ENCODE measurements around the gene VWF. TPM values are rescaled to one million over a fixed set of nuclear protein-coding genes. Genes with fewer than 3 reads are reported as not detected.

The VWF gene
- polyA plus RNA-seq, 1 donor (not counting 4 experiments of a cell fraction or from before 2014, with no cell fraction given) = 0.01 TPM

- dilution Hi-C loops (cut with MboI; ENCODE audit: extremely low pct_ligation_motif_present, low sequenced_read_pairs) = no loop called here
- DNase-seq (ENCODE audit: low read depth, low spot score) = no peak
- H3K79me2 ChIP-seq (ENCODE audit: control insufficient read depth, insufficient read depth, low read length) = no peaks in the 10 kb centered on the region
- H3K9me1 ChIP-seq (ENCODE audit: control insufficient read depth, extremely low read depth, insufficient read depth, low read length) = no peaks in the 10 kb centered on the region
- H3K9me3 ChIP-seq (ENCODE audit: control insufficient read depth, low read depth, low read length) = no peaks in the 10 kb centered on the region
- no peak for FAIRE-seq
- H3K27ac ChIP-seq (ENCODE audit: control insufficient read depth, insufficient read depth, low read length) = no peak overlapping the region
- H3K4me1 ChIP-seq (ENCODE audit: control insufficient read depth, extremely low read depth, insufficient read depth, low read length) = no peaks in the 10 kb centered on the region
- no peaks in the 10 kb centered on the region for H3K36me3 ChIP-seq (ENCODE audit: control insufficient read depth in 2 of 2, extremely low read depth in 1 of 2, insufficient read depth in 2 of 2, low read length in 2 of 2)
- no peak overlapping the region for H3K9ac ChIP-seq (ENCODE audit: control insufficient read depth, extremely low read depth, insufficient read depth, low read length)
- H2AFZ ChIP-seq (ENCODE audit: control insufficient read depth, low read length) = no peak overlapping the region
- H4K20me1 ChIP-seq (ENCODE audit: control insufficient read depth, extremely low read depth, insufficient read depth, low read length) = no peaks in the 10 kb centered on the region
- no peaks in the 10 kb centered on the region for H3K27me3 ChIP-seq (ENCODE audit: control insufficient read depth, extremely low read depth, insufficient read depth, low read length)
- TF ChIP-seq CTCF (optimal IDR thresholded peaks at IDR 0.05 in 1 of 3, IDR thresholded peaks at IDR 0.05 in 1 of 3, conservative IDR thresholded peaks at IDR 0.05 in 1 of 3; ENCODE audit: extremely low read depth in 1 of 3, insufficient read depth in 2 of 3, low read length in 3 of 3) (no peak), EZH2 (IDR thresholded peaks at IDR 0.05; ENCODE audit: low read length) (no peak)
- H3K4me3 ChIP-seq (ENCODE audit: control insufficient read depth in 2 of 3, extremely low read depth in 1 of 3, insufficient read depth in 2 of 3, low read depth in 1 of 3, low read length in 3 of 3) = no peak overlapping the region
- no peak overlapping the region for H3K4me2 ChIP-seq (ENCODE audit: control insufficient read depth, extremely low read depth, insufficient read depth, low read depth, low read length)
Observed at GRCh38 chr12:5900533-5901205, 223.8 kb downstream of the VWF start.

GRCh38 chr12:5900076-5900475 is 224.4 kb downstream of the VWF start:
- Histone ChIP-seq H3K9me3 (ENCODE audit: control insufficient read depth, low read depth, low read length) (no peaks in the 10 kb centered on the region), H3K9me1 (ENCODE audit: control insufficient read depth, extremely low read depth, insufficient read depth, low read length) (no peaks in the 10 kb centered on the region), H3K27me3 (ENCODE audit: control insufficient read depth, extremely low read depth, insufficient read depth, low read length) (no peaks in the 10 kb centered on the region), H3K36me3 (ENCODE audit: control insufficient read depth in 2 of 2, extremely low read depth in 1 of 2, insufficient read depth in 2 of 2, low read length in 2 of 2) (no peaks in the 10 kb centered on the region), H3K79me2 (ENCODE audit: control insufficient read depth, insufficient read depth, low read length) (no peaks in the 10 kb centered on the region), H4K20me1 (ENCODE audit: control insufficient read depth, extremely low read depth, insufficient read depth, low read length) (no peaks in the 10 kb centered on the region), H3K27ac (ENCODE audit: control insufficient read depth, insufficient read depth, low read length) (no peak overlapping the region), H3K9ac (ENCODE audit: control insufficient read depth, extremely low read depth, insufficient read depth, low read length) (no peak overlapping the region), H3K4me2 (ENCODE audit: control insufficient read depth, extremely low read depth, insufficient read depth, low read depth, low read length) (no peak overlapping the region), H3K4me1 (ENCODE audit: control insufficient read depth, extremely low read depth, insufficient read depth, low read length) (no peaks in the 10 kb centered on the region), H3K4me3 (ENCODE audit: control insufficient read depth in 2 of 3, extremely low read depth in 1 of 3, insufficient read depth in 2 of 3, low read depth in 1 of 3, low read length in 3 of 3) (no peak overlapping the region), H2AFZ (ENCODE audit: control insufficient read depth, low read length) (no peak overlapping the region)
- dilution Hi-C loops (cut with MboI; ENCODE audit: extremely low pct_ligation_motif_present, low sequenced_read_pairs) = no loop called here
- no peak for TF ChIP-seq EZH2 (IDR thresholded peaks at IDR 0.05; ENCODE audit: low read length)
- DNase-seq (ENCODE audit: low read depth, low spot score) (no peak), FAIRE-seq (no peak)

- Histone ChIP-seq H3K9me1 (ENCODE audit: control insufficient read depth, extremely low read depth, insufficient read depth, low read length) (no peaks in the 10 kb centered on the region), H4K20me1 (ENCODE audit: control insufficient read depth, extremely low read depth, insufficient read depth, low read length) (no peaks in the 10 kb centered on the region), H3K9ac (ENCODE audit: control insufficient read depth, extremely low read depth, insufficient read depth, low read length) (no peak overlapping the region), H3K4me3 (ENCODE audit: control insufficient read depth in 2 of 3, extremely low read depth in 1 of 3, insufficient read depth in 2 of 3, low read depth in 1 of 3, low read length in 3 of 3) (no peak overlapping the region), H3K9me3 (ENCODE audit: control insufficient read depth, low read depth, low read length) (no peaks in the 10 kb centered on the region), H2AFZ (ENCODE audit: control insufficient read depth, low read length) (no peak overlapping the region), H3K27ac (ENCODE audit: control insufficient read depth, insufficient read depth, low read length) (no peak overlapping the region), H3K4me1 (ENCODE audit: control insufficient read depth, extremely low read depth, insufficient read depth, low read length) (no peaks in the 10 kb centered on the region), H3K79me2 (ENCODE audit: control insufficient read depth, insufficient read depth, low read length) (no peaks in the 10 kb centered on the region), H3K4me2 (ENCODE audit: control insufficient read depth, extremely low read depth, insufficient read depth, low read depth, low read length) (no peak overlapping the region), H3K27me3 (ENCODE audit: control insufficient read depth, extremely low read depth, insufficient read depth, low read length) (no peaks in the 10 kb centered on the region), H3K36me3 (ENCODE audit: control insufficient read depth in 2 of 2, extremely low read depth in 1 of 2, insufficient read depth in 2 of 2, low read length in 2 of 2) (no peaks in the 10 kb centered on the region)
- TF ChIP-seq EZH2 (IDR thresholded peaks at IDR 0.05; ENCODE audit: low read length) = no peak
- TF ChIP-seq CTCF (optimal IDR thresholded peaks at IDR 0.05 in 1 of 3, IDR thresholded peaks at IDR 0.05 in 1 of 3, conservative IDR thresholded peaks at IDR 0.05 in 1 of 3; ENCODE audit: extremely low read depth in 1 of 3, insufficient read depth in 2 of 3, low read length in 3 of 3) = no peak
- FAIRE-seq (no peak), DNase-seq (ENCODE audit: low read depth, low spot score) (no peak)
- dilution Hi-C loops (cut with MboI; ENCODE audit: extremely low pct_ligation_motif_present, low sequenced_read_pairs) = no loop called here
Observed at GRCh38 chr12:5899675-5900074, 224.8 kb downstream of the VWF start.
